Mucosa of rectum (tissue), 2 donors: ENCODE results near the gene IGSF21.

Experiments used
- H3K27ac ChIP-seq, 2 donors: one replicate each; pipeline ENCODE4 v1.7.0; 2013; ENCODE audit warnings: inconsistent platforms in 2 of 2, low read depth in 2 of 2, low read length in 2 of 2
- H3K27me3 ChIP-seq, 2 donors: one replicate each; pipeline ENCODE4 v1.7.0; 2013; ENCODE audit warnings: low read length in 2 of 2; ENCODE audit not compliant: control insufficient read depth in 2 of 2, insufficient read depth in 2 of 2
- H3K36me3 ChIP-seq, 2 donors: one replicate each; pipeline ENCODE4 v1.7.0; 2013; ENCODE audit warnings: low read length in 2 of 2; ENCODE audit not compliant: control insufficient read depth in 2 of 2, insufficient read depth in 2 of 2
- H3K4me1 ChIP-seq, 2 donors: one replicate each; pipeline ENCODE4 v1.7.0; 2013; ENCODE audit warnings: low read length in 2 of 2, mild to moderate bottlenecking in 1 of 2; ENCODE audit not compliant: control insufficient read depth in 2 of 2, insufficient read depth in 2 of 2
- H3K4me3 ChIP-seq, 2 donors: one replicate each; pipeline ENCODE4 v1.7.0; 2013; ENCODE audit warnings: low read length in 2 of 2
- H3K9ac ChIP-seq, 2 donors: one replicate each; pipeline ENCODE4 v1.7.0; 2013; ENCODE audit warnings: low read length in 2 of 2, low read depth in 1 of 2, mild to moderate bottlenecking in 1 of 2
- H3K9me3 ChIP-seq, 2 donors: one replicate each; pipeline ENCODE4 v1.7.0; 2013; ENCODE audit warnings: low read length in 2 of 2; ENCODE audit not compliant: control insufficient read depth in 2 of 2
- donor health status: healthy.
- donor health status: Normal muscosa, but diverticular disease.

IGSF21 gene

GRCh38 chr1:18417316-18418269 lies 310.0 kb downstream of the IGSF21 start:
- Histone ChIP-seq H3K9ac (no peak overlapping the region), H3K27ac (no peak overlapping the region), H3K27me3 (no peaks in the 10 kb centered on the region), H3K36me3 (no peaks in the 10 kb centered on the region), H3K9me3 (no peaks in the 10 kb centered on the region), H3K4me3 (no peak overlapping the region), H3K4me1 (peaks cover 10 to 28% of the 10 kb centered on the region in 2 donors)

DNA sequence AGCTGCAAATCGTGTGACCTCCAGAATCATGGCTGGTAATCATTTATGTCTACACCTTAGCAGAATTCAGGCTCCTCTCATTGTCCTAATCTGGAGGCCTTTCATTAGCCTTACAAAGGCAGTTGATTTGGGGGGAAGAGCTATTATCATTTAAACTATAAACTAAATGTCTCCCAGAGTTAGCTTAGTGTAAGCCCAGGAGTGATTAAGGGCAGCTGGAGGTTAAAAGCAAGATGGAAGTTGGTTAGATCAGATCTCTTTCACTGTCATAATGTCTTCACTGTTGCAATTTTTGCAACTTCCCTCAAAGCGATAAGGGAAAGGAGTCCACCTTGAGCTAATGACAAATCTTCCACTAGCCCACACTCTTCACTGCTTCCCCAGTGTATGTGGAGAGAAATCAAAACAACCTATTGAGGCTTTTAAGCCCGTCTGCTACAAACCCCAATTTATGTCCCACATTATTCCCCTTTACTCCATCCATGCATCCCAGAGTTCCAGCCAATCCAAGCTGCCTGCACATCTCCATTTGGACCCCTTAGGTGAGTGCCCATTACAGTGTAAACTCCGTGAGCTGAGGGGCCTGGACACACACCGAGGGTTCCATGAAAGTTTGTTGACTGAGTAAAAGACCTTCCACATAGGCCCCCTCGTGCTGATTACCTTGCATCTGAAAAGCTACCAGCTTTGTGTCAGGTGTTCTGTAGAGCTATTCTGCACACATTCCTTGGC lies 311.7 kb downstream of the IGSF21 start:
- Histone ChIP-seq H3K4me3 (no peak overlapping the region), H3K4me1 (peaks cover 7 to 15% of the 10 kb centered on the region in 2 donors), H3K9me3 (no peaks in the 10 kb centered on the region), H3K36me3 (no peaks in the 10 kb centered on the region), H3K27me3 (no peaks in the 10 kb centered on the region), H3K9ac (no peak overlapping the region), H3K27ac (no peak overlapping the region)

DNA sequence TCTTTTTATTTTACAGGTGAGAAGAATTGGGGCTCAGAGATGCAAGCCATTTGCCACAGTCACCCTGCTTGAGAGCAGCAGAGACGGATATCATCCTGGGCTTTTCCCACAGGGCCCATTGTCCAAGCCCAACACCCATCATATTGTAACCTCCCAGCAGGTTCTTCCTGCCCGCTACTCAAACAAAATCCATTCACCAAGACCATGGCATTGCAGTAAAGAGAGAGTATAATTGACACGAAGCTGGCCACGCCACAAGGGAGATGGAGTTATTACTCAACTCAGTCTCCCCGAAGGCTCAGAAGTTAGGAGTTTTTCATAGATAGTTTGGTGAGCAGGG lies 312.2 kb downstream of the IGSF21 start:
- Histone ChIP-seq H3K4me1 (peaks cover 4 to 9% of the 10 kb centered on the region in 2 donors), H3K27ac (no peak overlapping the region), H3K4me3 (no peak overlapping the region), H3K9me3 (no peaks in the 10 kb centered on the region), H3K36me3 (no peaks in the 10 kb centered on the region), H3K9ac (no peak overlapping the region), H3K27me3 (no peaks in the 10 kb centered on the region)

GRCh38 chr1:18422076-18422777 lies 314.6 kb downstream of the IGSF21 start:
- Histone ChIP-seq H3K36me3 (no peaks in the 10 kb centered on the region), H3K27ac (no peak overlapping the region), H3K4me3 (no peak overlapping the region), H3K9me3 (peaks cover 0 to 3% of the 10 kb centered on the region in 2 donors), H3K9ac (no peak overlapping the region), H3K27me3 (no peaks in the 10 kb centered on the region), H3K4me1 (peaks cover 0 to under 1% of the 10 kb centered on the region in 2 donors)

DNA sequence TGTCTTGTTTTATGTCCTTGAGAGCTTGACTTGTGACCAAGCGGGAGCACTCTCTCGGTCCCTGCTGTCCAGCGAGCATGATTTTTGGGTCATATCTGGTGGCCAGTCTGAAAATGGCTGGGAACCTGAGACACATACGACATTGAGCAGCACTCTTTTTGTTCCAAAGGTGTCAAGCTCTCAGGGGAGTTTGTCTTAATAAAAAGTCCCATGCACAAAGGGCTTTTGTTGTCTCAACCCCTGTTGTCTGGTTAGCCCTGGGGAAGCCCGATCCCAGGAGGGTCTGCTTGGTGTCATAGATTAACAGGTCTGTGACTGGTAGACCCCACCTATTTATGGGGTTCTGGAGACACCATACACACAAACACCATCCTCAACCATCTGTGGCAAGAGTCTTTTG lies 315.4 kb downstream of the IGSF21 start:
- H3K4me1 ChIP-seq = no peaks in the 10 kb centered on the region
- H3K27me3 ChIP-seq = no peaks in the 10 kb centered on the region
- H3K27ac ChIP-seq = no peak overlapping the region
- no peak overlapping the region for H3K4me3 ChIP-seq
- no peak overlapping the region for H3K9ac ChIP-seq
- H3K36me3 ChIP-seq = no peaks in the 10 kb centered on the region
- H3K9me3 ChIP-seq = peaks cover 0 to 3% of the 10 kb centered on the region in 2 donors

DNA sequence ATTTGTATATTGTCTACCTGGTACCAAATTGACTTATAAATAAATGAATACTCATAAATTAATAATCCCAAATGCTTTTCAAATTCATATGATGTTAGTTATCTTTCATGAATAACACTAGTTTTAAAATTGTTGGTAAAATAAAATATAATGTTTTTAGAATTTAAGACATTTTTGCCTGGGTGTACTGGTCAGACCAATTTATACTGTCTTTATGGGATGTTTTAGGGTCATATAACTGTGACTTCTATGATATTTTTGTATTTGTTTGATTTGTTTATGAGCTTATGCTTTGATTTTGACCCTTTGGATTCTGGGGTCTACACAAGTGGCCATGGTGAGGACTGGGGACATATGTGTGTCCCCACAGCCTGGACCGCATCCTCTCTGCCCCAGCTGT lies 319.0 kb downstream of the IGSF21 start:
- Histone ChIP-seq H3K4me1 (no peaks in the 10 kb centered on the region), H3K9ac (no peak overlapping the region), H3K9me3 (peaks cover 0 to 3% of the 10 kb centered on the region in 2 donors), H3K27ac (no peak overlapping the region), H3K4me3 (no peak overlapping the region), H3K36me3 (no peaks in the 10 kb centered on the region), H3K27me3 (no peaks in the 10 kb centered on the region)
